Karpas-422 (cell line): Measurements from ENCODE around the gene DAP3. TPM values are rescaled to one million over a fixed set of nuclear protein-coding genes. Genes with fewer than 3 reads are reported as not detected.

Source experiments
- total RNA-seq: library from RNA; depleted of rRNA; stranded (reverse); fragments of >200 nt; shearing (Covaris generic); gene quantifications from 2 replicates; pipeline ENCODE4 v1.2.3, GENCODE V29; 2014; ENCODE audit warnings: low replicate concordance; rRNA removed

DAP3 gene
- total RNA-seq, 1 experiment from 2014 or later = 102 TPM

Other genes starting within 250 kb of the DAP3 start
- gene ASH1L, start 126.3 kb upstream of the DAP3 start, total RNA-seq = 27.2 and 45.1 TPM in 2 replicates
- 55.2 and 56.9 TPM in 2 replicates for gene MSTO1, start 78.9 kb upstream of the DAP3 start, total RNA-seq
- 54.4 and 67.0 TPM in 2 replicates for gene YY1AP1, start 317 bp upstream of the DAP3 start, total RNA-seq
- gene GON4L, start 168.1 kb downstream of the DAP3 start, total RNA-seq = 32.9 and 40.3 TPM in 2 replicates
- 40.8 and 51.2 TPM in 2 replicates for gene SYT11, start 170.5 kb downstream of the DAP3 start, total RNA-seq
- 12.2 and 12.8 TPM in 2 replicates for gene RIT1, start 222.3 kb downstream of the DAP3 start, total RNA-seq
- gene KHDC4, start 245.3 kb downstream of the DAP3 start, total RNA-seq = 42.7 and 63.2 TPM in 2 replicates